HepG2 (cell line): Measurements from ENCODE around the gene ARHGAP31. TPM values are rescaled to one million over a fixed set of nuclear protein-coding genes. Genes with fewer than 3 reads are reported as not detected.

Experiments used
- ARHGAP35 ChIP-seq: sonication (generic); formaldehyde crosslinking; IDR thresholded peaks from 2 replicates; pipeline ENCODE4 v1.9.0; 2022; ENCODE audit warnings: mild to moderate bottlenecking, inconsistent platforms, moderate library complexity, missing genetic modification reagents, borderline replicate concordance
- ARNTL ChIP-seq: sonication (generic); formaldehyde crosslinking; IDR thresholded peaks from 2 replicates; pipeline ENCODE4 v1.4.0; 2020; ENCODE audit warnings: mild to moderate bottlenecking, missing genetic modification reagents
- BHLHE40 ChIP-seq: IDR thresholded peaks from 2 replicates; pipeline ENCODE4 v1.6.1; 2011; ENCODE audit warnings: low read length, improper control_type of control experiment
- GTF3A ChIP-seq: sonication (generic); formaldehyde crosslinking; conservative IDR thresholded peaks from 2 replicates; pipeline ENCODE4 v1.4.0; 2020; ENCODE audit warnings: mild to moderate bottlenecking, missing genetic modification reagents
- GZF1 ChIP-seq: sonication (generic); formaldehyde crosslinking; IDR thresholded peaks from 2 replicates; pipeline ENCODE4 v1.5.1; 2020; ENCODE audit warnings: mild to moderate bottlenecking, missing genetic modification reagents
- MAFF ChIP-seq: IDR thresholded peaks from 2 replicates; pipeline ENCODE4 v1.6.1; 2011; ENCODE audit warnings: low read depth, low read length, improper control_type of control experiment
- NR2F6 ChIP-seq, 2 experiments: IDR thresholded peaks; 2 replicates each; pipeline ENCODE4 v1.6.1; 2016; ENCODE audit warnings: antibody characterized with exemption in 1 of 2, mild to moderate bottlenecking in 1 of 2
- RORA ChIP-seq: sonication (generic); formaldehyde crosslinking; IDR thresholded peaks from 2 replicates; pipeline ENCODE4 v1.5.0; 2020; ENCODE audit warnings: mild to moderate bottlenecking, missing genetic modification reagents, moderate library complexity
- SP4 ChIP-seq: sonication (generic); formaldehyde crosslinking; IDR thresholded peaks from 2 replicates; pipeline ENCODE4 v1.8.1; 2023; ENCODE audit warnings: mild to moderate bottlenecking, missing genetic modification reagents
- STAT5B ChIP-seq: sonication (generic); formaldehyde crosslinking; IDR thresholded peaks from 2 replicates; pipeline ENCODE4 v1.4.0; 2020; ENCODE audit warnings: missing genetic modification reagents
- TBX2 ChIP-seq: sonication (generic); formaldehyde crosslinking; IDR thresholded peaks from 2 replicates; pipeline ENCODE4 v1.5.0; 2020; ENCODE audit warnings: missing genetic modification reagents, mild to moderate bottlenecking, borderline replicate concordance
- TCF7 ChIP-seq: sonication (generic); IDR thresholded peaks from 2 replicates; pipeline ENCODE4 v1.6.1; 2016; ENCODE audit warnings: antibody characterized with exemption, low read depth
- ZFP62 ChIP-seq: sonication (generic); formaldehyde crosslinking; IDR thresholded peaks from 2 replicates; pipeline ENCODE4 v1.4.0; 2020; ENCODE audit warnings: missing genetic modification reagents
- ZNF230 ChIP-seq: sonication (generic); formaldehyde crosslinking; IDR thresholded peaks from 2 replicates; pipeline ENCODE4 v1.4.0; 2020; ENCODE audit warnings: mild to moderate bottlenecking, missing genetic modification reagents
- ZNF549 ChIP-seq: sonication (generic); formaldehyde crosslinking; IDR thresholded peaks from 2 replicates; pipeline ENCODE4 v1.5.0; 2020; ENCODE audit warnings: missing genetic modification reagents
- ZNF619 ChIP-seq: sonication (generic); formaldehyde crosslinking; IDR thresholded peaks from 2 replicates; pipeline ENCODE4 v1.4.0; 2020; ENCODE audit warnings: mild to moderate bottlenecking, missing genetic modification reagents
- ZNF629 ChIP-seq: sonication (generic); formaldehyde crosslinking; conservative IDR thresholded peaks from 2 replicates; pipeline ENCODE4 v1.5.0; 2020; ENCODE audit warnings: missing genetic modification reagents
- ZNF709 ChIP-seq: sonication (generic); formaldehyde crosslinking; IDR thresholded peaks from 2 replicates; pipeline ENCODE4 v1.5.0; 2020; ENCODE audit warnings: mild to moderate bottlenecking, missing genetic modification reagents
- ZNF792 ChIP-seq: IDR thresholded peaks from 2 replicates; pipeline ENCODE4 v1.6.1; 2016
- ZSCAN29 ChIP-seq: sonication (generic); formaldehyde crosslinking; conservative IDR thresholded peaks from 2 replicates; pipeline ENCODE4 v1.4.0; 2020; ENCODE audit warnings: mild to moderate bottlenecking, missing genetic modification reagents
- polyA plus RNA-seq, 8 experiments: library from polyadenylated mRNA; depleted of rRNA in 3 of 8; stranded (reverse) in 7 of 8; unstranded in 1 of 8; fragments of >200 nt; fragmentation: Illumina TruSeq in 4 of 8; extraction: Trizol in 4 of 8; gene quantifications; 2 replicates each; pipeline versions ENCODE4 v1.2.1 to v1.2.3, GENCODE V29; 2011 to 2016; ENCODE audit warnings: low read depth in 4 of 8, missing spikeins in 1 of 8, mixed read lengths in 1 of 8; ENCODE audit not compliant: insufficient read depth in 1 of 8
- total RNA-seq, 5 experiments: library from RNA; depleted of rRNA; stranded (reverse); fragments of >200 nt; fragmentation: Illumina TruSeq; extraction: Trizol; gene quantifications; 2 replicates each; pipeline ENCODE4 v1.2.3, GENCODE V29; 2016; ENCODE audit warnings: low read depth in 1 of 5
- TF ChIP-seq, protein P1 (sequence below): sonication (generic); formaldehyde crosslinking; IDR thresholded peaks from 2 replicates; pipeline ENCODE4 v1.5.1; 2020; ENCODE audit warnings: missing genetic modification reagents, mild to moderate bottlenecking, borderline replicate concordance
- TF ChIP-seq, protein P2 (sequence below): sonication (generic); formaldehyde crosslinking; IDR thresholded peaks from 2 replicates; pipeline ENCODE4 v1.5.0; 2020; ENCODE audit warnings: mild to moderate bottlenecking, missing genetic modification reagents
- TF ChIP-seq, protein P3 (sequence below): sonication (generic); formaldehyde crosslinking; IDR thresholded peaks from 2 replicates; pipeline ENCODE4 v1.9.0; 2021; ENCODE audit warnings: missing genetic modification reagents, borderline replicate concordance
- TF ChIP-seq, protein P4 (sequence below): sonication (generic); formaldehyde crosslinking; IDR thresholded peaks from 2 replicates; pipeline ENCODE4 v1.8.0; 2022; ENCODE audit warnings: missing genetic modification reagents, mild to moderate bottlenecking, inconsistent platforms, borderline replicate concordance

ARHGAP31 gene
- total and polyA plus RNA-seq, 2 of the 13 experiments (the other 11 are each of a cell fraction or from before 2014, with no cell fraction given), result not detected

DNA sequence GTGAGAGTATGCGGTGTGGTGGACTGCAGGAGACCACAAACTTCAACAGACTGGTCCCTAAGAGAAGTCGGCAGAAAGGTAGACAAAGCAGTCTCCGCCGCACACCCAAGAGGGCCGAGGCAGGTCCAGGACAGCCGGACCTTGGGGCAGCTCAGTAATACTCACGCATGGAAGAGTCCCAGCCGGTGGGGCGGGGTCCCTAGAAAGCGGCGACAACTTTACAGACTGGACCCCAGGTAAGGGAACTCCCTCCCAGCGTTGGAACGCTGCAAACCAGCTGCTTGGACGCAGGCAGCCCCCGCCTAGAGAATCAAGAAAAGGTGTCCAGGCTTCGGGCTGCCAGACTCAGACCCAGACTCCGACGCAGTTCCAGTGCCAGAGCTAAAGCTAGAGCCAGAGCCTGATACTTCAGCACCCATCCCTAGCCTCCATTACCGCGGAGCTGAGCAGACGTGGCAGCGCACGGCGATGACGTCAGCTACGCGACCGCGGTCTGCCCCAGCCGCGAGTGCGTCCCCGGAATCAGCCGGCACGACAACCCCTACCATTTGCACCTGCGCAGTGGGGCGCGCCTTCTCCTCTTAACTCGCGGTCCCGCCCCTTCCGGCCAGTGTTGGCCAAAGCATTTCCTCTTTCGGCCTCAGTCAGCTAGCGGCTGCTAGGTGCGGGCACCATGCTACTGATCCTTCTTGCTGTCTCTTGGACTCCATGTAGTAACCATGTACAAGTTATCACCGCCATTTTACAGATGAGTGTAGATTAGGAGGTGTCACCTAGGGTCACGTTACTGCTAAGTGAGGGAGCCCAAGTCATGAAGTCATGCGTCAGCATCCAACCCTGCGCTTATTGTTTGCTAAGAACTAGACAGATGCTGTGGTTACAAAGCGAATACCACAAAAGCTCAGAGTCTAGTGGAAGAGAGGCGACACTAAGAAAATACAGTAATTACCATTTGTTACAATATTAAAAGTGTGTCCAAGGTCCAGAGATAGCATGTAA, 169.3 kb downstream of the ARHGAP31 start, which contains the start of gene TMEM39A (continued):
- no peak for TF ChIP-seq ZNF549 (CRISPR knock-in tag)
- TF ChIP-seq, protein P1, sequence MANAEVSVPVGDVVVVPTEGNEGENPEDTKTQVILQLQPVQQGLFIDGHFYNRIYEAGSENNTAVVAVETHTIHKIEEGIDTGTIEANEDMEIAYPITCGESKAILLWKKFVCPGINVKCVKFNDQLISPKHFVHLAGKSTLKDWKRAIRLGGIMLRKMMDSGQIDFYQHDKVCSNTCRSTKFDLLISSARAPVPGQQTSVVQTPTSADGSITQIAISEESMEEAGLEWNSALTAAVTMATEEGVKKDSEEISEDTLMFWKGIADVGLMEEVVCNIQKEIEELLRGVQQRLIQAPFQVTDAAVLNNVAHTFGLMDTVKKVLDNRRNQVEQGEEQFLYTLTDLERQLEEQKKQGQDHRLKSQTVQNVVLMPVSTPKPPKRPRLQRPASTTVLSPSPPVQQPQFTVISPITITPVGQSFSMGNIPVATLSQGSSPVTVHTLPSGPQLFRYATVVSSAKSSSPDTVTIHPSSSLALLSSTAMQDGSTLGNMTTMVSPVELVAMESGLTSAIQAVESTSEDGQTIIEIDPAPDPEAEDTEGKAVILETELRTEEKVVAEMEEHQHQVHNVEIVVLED (CRISPR knock-in tag), result peak; percentile 93
- no peak for TF ChIP-seq BHLHE40
- TF ChIP-seq ARHGAP35 (CRISPR knock-in tag), result peak; percentile 48; the same call in 1 of the 2 replicates
- TF ChIP-seq, protein P2, sequence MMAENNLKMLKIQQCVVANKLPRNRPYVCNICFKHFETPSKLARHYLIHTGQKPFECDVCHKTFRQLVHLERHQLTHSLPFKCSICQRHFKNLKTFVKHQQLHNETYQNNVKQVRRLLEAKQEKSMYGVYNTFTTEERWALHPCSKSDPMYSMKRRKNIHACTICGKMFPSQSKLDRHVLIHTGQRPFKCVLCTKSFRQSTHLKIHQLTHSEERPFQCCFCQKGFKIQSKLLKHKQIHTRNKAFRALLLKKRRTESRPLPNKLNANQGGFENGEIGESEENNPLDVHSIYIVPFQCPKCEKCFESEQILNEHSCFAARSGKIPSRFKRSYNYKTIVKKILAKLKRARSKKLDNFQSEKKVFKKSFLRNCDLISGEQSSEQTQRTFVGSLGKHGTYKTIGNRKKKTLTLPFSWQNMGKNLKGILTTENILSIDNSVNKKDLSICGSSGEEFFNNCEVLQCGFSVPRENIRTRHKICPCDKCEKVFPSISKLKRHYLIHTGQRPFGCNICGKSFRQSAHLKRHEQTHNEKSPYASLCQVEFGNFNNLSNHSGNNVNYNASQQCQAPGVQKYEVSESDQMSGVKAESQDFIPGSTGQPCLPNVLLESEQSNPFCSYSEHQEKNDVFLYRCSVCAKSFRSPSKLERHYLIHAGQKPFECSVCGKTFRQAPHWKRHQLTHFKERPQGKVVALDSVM (CRISPR knock-in tag), result peak; percentile 7; the same call in 1 of the 2 replicates
- TF ChIP-seq ZNF230 (CRISPR knock-in tag), result peak; percentile 54; the same call in 1 of the 2 replicates
- TF ChIP-seq RORA, result no peak
- no peak for TF ChIP-seq GZF1 (CRISPR knock-in tag)
- peak; percentile 39; the same call in 1 of the 2 replicates for TF ChIP-seq MAFF
- TF ChIP-seq NR2F6 (IDR thresholded peaks at IDR 0.05), result no peak
- peak; percentile 53; the same call in 1 of the 2 replicates for TF ChIP-seq NR2F6 (CRISPR knock-in tag; IDR thresholded peaks at IDR 0.05)
- TF ChIP-seq, protein P3, sequence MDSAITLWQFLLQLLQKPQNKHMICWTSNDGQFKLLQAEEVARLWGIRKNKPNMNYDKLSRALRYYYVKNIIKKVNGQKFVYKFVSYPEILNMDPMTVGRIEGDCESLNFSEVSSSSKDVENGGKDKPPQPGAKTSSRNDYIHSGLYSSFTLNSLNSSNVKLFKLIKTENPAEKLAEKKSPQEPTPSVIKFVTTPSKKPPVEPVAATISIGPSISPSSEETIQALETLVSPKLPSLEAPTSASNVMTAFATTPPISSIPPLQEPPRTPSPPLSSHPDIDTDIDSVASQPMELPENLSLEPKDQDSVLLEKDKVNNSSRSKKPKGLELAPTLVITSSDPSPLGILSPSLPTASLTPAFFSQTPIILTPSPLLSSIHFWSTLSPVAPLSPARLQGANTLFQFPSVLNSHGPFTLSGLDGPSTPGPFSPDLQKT (CRISPR knock-in tag), result no peak
- no peak for TF ChIP-seq ZFP62
- no peak; the same call in 1 of the 2 replicates for TF ChIP-seq ZSCAN29 (CRISPR knock-in tag)
- peak; percentile 41; the same call in 1 of the 2 replicates for TF ChIP-seq ARNTL (CRISPR knock-in tag)
- 0 out of 2 replicates have a peak, but pooled peaks have one; percentile 33 for TF ChIP-seq ZNF619
- TF ChIP-seq STAT5B (CRISPR knock-in tag), result peak; percentile 19; the same call in 1 of the 2 replicates
- peak; percentile 81; the same call in 1 of the 2 replicates for TF ChIP-seq ZNF709 (CRISPR knock-in tag)
- TF ChIP-seq, protein P4, sequence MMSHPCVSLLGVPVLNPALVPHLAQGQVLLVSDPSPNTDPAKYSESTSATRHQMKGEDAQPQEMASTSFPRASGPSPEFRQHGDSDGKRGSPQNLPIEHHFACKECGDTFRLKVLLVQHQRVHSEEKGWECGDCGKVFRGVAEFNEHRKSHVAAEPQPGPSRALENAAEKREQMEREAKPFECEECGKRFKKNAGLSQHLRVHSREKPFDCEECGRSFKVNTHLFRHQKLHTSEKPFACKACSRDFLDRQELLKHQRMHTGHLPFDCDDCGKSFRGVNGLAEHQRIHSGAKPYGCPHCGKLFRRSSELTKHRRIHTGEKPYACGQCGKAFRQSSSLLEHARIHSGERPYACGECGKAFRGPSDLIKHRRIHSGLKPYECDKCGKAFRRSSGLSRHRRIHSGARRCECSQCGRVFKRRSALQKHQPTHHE (CRISPR knock-in tag), result no peak; the same call in 1 of the 2 replicates
- no peak for TF ChIP-seq GTF3A (CRISPR knock-in tag)
- peak; percentile 89 for TF ChIP-seq SP4 (CRISPR knock-in tag)
- no peak for TF ChIP-seq ZNF629
- TF ChIP-seq ZNF792 (CRISPR knock-in tag), result peak; percentile 91
- TF ChIP-seq TBX2 (CRISPR knock-in tag), result peak; percentile 87
- TF ChIP-seq TCF7, result no peak
